ENCODE results near the gene NEUROG2. TPM values are rescaled to one million over a fixed set of nuclear protein-coding genes. Genes with fewer than 3 reads are reported as not detected.

Gene NEUROG2
- total RNA-seq, 1 experiment from 2014 or later, result 0.12 TPM

DNA sequence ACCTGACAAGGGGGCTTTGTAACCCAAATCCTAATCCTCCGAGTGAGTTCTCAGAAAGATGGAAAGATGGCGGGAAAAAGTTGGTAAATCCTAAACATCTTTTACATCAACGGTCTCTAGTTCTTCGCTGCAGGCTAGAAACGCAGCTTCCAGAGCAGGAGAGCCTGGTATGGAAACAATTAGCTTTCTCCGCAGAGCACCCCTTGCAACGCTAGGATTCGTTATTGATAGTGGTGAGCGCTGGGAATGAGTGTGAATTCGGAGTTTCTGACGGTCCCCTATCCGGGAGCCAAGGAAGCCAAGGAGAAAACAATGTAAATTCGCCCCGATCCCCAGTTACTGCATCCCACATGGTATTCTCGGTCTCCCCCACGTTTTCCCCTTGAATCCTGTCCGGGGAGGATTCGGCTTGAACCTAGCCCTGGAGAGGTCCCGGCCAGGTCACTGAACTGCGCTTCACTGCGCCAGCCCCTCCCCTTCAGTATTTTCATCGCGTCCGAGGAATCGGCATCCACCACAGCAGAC, 4.7 kb upstream of the NEUROG2 start:
- Histone ChIP-seq H3K79me2 (ENCODE audit: insufficient read depth, low read length) (no peaks in the 10 kb centered on the region), H3K27me3 (ENCODE audit: insufficient read depth, low read length) (peaks cover 19% of the 10 kb centered on the region), H3K36me3 (ENCODE audit: control insufficient read depth in 1 of 2, insufficient read depth in 2 of 2, low read length in 2 of 2) (no peaks in the 10 kb centered on the region), H3K4me3 (replicated peaks in 1 of 2; ENCODE audit: low read depth in 1 of 2, low read length in 2 of 2) (no peak overlapping the region), H3K9me2 (ENCODE audit: insufficient read depth) (no peaks in the 10 kb centered on the region), H3K9me3 (ENCODE audit: control insufficient read depth in 1 of 2, insufficient read depth in 1 of 2, low read depth in 1 of 2, low read length in 2 of 2) (no peaks in the 10 kb centered on the region), H3K4me2 (ENCODE audit: low read length) (no peak overlapping the region), H3K27ac (ENCODE audit: low read depth, low read length) (no peak overlapping the region), H2AFZ (ENCODE audit: low read depth, low read length, poor library complexity, severe bottlenecking) (no peak overlapping the region), H3K9ac (ENCODE audit: low read length) (no peak overlapping the region), H3K4me1 (ENCODE audit: control insufficient read depth in 1 of 2, insufficient read depth in 2 of 2, low read length in 2 of 2) (peaks cover 0 to 18% of the 10 kb centered on the region in 2 experiments; a peak in 2 of 4 replicates), H4K20me1 (ENCODE audit: insufficient read depth) (no peaks in the 10 kb centered on the region)
- ChIA-PET CTCF (no interaction called here), RAD21 (ENCODE audit: low non-redundant PET in 1 of 2, low total read pairs in 2 of 2, uncharacterized antibody in 2 of 2, unreplicated experiment in 2 of 2) (no interaction called here), POLR2A (no interaction called here)
- intact Hi-C loops (cut with micrococcal nuclease), result loop anchor here (10.0 kb wide), 1 partner anchor 286 kb away; the partner anchor contains the start of gene AP1AR
- ATAC-seq (no peak), DNase-seq (ENCODE audit: low read depth, low spot score) (no peak)
- no TSS peak for BruUV-seq (replicated peaks)
- TF ChIP-seq EZH2phosphoT487 (IDR thresholded peaks at IDR 0.05; ENCODE audit: borderline replicate concordance) (no peak), ZNF274 (IDR thresholded peaks at IDR 0.05; ENCODE audit: low read depth, low read length) (no peak), FOSL1 (IDR thresholded peaks at IDR 0.05; ENCODE audit: low read depth) (no peak), RAD21 (IDR thresholded peaks at IDR 0.05; ENCODE audit: low read depth) (no peak), TCF7L2 (IDR thresholded peaks at IDR 0.05; ENCODE audit: borderline replicate concordance, extremely low read depth, insufficient read depth, insufficient read length) (no peak), SP1 (IDR thresholded peaks at IDR 0.05; ENCODE audit: low read depth) (no peak), YY1 (IDR thresholded peaks at IDR 0.05; ENCODE audit: extremely low read depth, insufficient replicate concordance, low read depth, low read length) (no peak), POLR2A (IDR thresholded peaks at IDR 0.05; ENCODE audit: borderline replicate concordance, extremely low read depth, insufficient read depth, insufficient read length) (no peak), EGR1 (IDR thresholded peaks at IDR 0.05; ENCODE audit: low read depth) (no peak), SIN3A (IDR thresholded peaks at IDR 0.05; ENCODE audit: low read depth) (no peak), CEBPB (IDR thresholded peaks at IDR 0.05; ENCODE audit: low read depth) (no peak), POLR2AphosphoS5 (IDR thresholded peaks at IDR 0.05; ENCODE audit: low read depth, low read length) (no peak), ZFX (IDR thresholded peaks at IDR 0.05) (no peak), CBX3 (IDR thresholded peaks at IDR 0.05; ENCODE audit: low read depth) (no peak), JUND (IDR thresholded peaks at IDR 0.05) (no peak)
- TF ChIP-seq, protein P1, sequence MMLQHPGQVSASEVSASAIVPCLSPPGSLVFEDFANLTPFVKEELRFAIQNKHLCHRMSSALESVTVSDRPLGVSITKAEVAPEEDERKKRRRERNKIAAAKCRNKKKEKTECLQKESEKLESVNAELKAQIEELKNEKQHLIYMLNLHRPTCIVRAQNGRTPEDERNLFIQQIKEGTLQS (IDR thresholded peaks at IDR 0.05), result no peak
- TF ChIP-seq, protein P2, sequence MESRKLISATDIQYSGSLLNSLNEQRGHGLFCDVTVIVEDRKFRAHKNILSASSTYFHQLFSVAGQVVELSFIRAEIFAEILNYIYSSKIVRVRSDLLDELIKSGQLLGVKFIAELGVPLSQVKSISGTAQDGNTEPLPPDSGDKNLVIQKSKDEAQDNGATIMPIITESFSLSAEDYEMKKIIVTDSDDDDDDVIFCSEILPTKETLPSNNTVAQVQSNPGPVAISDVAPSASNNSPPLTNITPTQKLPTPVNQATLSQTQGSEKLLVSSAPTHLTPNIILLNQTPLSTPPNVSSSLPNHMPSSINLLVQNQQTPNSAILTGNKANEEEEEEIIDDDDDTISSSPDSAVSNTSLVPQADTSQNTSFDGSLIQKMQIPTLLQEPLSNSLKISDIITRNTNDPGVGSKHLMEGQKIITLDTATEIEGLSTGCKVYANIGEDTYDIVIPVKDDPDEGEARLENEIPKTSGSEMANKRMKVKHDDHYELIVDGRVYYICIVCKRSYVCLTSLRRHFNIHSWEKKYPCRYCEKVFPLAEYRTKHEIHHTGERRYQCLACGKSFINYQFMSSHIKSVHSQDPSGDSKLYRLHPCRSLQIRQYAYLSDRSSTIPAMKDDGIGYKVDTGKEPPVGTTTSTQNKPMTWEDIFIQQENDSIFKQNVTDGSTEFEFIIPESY (IDR thresholded peaks at IDR 0.05; ENCODE audit: extremely low read depth, insufficient replicate concordance, low read length), result no peak
- TF ChIP-seq, protein P3, sequence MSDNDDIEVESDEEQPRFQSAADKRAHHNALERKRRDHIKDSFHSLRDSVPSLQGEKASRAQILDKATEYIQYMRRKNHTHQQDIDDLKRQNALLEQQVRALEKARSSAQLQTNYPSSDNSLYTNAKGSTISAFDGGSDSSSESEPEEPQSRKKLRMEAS (IDR thresholded peaks at IDR 0.05), result no peak
- TF ChIP-seq, protein P4, sequence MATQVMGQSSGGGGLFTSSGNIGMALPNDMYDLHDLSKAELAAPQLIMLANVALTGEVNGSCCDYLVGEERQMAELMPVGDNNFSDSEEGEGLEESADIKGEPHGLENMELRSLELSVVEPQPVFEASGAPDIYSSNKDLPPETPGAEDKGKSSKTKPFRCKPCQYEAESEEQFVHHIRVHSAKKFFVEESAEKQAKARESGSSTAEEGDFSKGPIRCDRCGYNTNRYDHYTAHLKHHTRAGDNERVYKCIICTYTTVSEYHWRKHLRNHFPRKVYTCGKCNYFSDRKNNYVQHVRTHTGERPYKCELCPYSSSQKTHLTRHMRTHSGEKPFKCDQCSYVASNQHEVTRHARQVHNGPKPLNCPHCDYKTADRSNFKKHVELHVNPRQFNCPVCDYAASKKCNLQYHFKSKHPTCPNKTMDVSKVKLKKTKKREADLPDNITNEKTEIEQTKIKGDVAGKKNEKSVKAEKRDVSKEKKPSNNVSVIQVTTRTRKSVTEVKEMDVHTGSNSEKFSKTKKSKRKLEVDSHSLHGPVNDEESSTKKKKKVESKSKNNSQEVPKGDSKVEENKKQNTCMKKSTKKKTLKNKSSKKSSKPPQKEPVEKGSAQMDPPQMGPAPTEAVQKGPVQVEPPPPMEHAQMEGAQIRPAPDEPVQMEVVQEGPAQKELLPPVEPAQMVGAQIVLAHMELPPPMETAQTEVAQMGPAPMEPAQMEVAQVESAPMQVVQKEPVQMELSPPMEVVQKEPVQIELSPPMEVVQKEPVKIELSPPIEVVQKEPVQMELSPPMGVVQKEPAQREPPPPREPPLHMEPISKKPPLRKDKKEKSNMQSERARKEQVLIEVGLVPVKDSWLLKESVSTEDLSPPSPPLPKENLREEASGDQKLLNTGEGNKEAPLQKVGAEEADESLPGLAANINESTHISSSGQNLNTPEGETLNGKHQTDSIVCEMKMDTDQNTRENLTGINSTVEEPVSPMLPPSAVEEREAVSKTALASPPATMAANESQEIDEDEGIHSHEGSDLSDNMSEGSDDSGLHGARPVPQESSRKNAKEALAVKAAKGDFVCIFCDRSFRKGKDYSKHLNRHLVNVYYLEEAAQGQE (IDR thresholded peaks at IDR 0.05; ENCODE audit: low read depth), result no peak
- TF ChIP-seq, protein P5, sequence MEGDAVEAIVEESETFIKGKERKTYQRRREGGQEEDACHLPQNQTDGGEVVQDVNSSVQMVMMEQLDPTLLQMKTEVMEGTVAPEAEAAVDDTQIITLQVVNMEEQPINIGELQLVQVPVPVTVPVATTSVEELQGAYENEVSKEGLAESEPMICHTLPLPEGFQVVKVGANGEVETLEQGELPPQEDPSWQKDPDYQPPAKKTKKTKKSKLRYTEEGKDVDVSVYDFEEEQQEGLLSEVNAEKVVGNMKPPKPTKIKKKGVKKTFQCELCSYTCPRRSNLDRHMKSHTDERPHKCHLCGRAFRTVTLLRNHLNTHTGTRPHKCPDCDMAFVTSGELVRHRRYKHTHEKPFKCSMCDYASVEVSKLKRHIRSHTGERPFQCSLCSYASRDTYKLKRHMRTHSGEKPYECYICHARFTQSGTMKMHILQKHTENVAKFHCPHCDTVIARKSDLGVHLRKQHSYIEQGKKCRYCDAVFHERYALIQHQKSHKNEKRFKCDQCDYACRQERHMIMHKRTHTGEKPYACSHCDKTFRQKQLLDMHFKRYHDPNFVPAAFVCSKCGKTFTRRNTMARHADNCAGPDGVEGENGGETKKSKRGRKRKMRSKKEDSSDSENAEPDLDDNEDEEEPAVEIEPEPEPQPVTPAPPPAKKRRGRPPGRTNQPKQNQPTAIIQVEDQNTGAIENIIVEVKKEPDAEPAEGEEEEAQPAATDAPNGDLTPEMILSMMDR (IDR thresholded peaks at IDR 0.05 in 2 of 3, conservative IDR thresholded peaks at IDR 0.05 in 1 of 3; ENCODE audit: borderline replicate concordance in 1 of 3, insufficient read depth in 1 of 3, low read depth in 2 of 3, low read length in 2 of 3), result no peak
